GM10266 (cell line): Measurements from ENCODE around the gene TSPAN1.

ENCODE experiments used
- DNase-seq: peaks from one replicate; pipeline ENCODE4 v3.0.0; 2012; ENCODE audit errors: extremely low spot score
- CTCF ChIP-seq: IDR thresholded peaks from 2 replicates; pipeline ENCODE4 v1.5.1; 2012; ENCODE audit warnings: mild to moderate bottlenecking, low read depth; ENCODE audit not compliant: control insufficient read depth, insufficient read depth; ENCODE audit errors: missing control alignments

Gene TSPAN1, protein sequence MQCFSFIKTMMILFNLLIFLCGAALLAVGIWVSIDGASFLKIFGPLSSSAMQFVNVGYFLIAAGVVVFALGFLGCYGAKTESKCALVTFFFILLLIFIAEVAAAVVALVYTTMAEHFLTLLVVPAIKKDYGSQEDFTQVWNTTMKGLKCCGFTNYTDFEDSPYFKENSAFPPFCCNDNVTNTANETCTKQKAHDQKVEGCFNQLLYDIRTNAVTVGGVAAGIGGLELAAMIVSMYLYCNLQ

DNA sequence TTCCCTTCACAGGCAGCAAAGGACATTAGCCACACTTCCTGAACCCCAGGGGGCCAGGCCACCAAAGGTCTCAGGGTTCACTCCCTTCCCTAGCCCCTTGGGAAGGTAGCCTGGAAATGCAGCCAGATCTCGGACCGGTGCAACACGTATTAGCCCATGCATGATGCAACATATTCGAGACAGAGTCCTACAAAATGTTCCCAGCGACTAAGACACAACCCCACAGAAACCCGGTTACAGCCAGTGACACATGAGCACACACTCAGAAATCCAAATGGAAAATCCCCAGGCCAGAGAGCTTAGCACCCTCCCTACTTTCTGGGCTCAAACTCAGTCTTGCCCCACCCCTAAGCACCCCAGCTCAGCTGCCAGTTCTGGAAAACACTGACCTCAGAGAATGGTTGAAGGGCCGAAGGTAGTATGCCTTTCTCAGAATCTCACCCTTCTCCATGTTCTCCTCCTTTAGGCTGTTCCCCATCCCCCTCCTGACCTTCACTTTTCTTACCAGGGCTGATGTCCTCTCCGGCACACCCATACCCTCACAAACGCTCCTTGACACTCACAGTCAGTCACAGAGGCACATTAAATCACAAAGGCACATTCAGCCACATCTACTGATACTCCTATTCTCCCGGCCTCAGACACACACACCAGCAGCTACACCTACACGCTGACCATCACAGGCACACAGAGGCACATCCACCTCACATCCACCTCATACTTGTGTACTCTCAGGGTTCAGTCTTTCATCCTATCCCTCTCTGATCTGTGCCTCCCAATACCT is at the start of gene TSPAN1:
TSS of gene TSPAN1 (plus strand) at position 640 of the 784 bp plus-strand sequence. CDS start 6,021 bp downstream, outside the sequence.
- no peak for TF ChIP-seq CTCF
- no peak for DNase-seq

DNA sequence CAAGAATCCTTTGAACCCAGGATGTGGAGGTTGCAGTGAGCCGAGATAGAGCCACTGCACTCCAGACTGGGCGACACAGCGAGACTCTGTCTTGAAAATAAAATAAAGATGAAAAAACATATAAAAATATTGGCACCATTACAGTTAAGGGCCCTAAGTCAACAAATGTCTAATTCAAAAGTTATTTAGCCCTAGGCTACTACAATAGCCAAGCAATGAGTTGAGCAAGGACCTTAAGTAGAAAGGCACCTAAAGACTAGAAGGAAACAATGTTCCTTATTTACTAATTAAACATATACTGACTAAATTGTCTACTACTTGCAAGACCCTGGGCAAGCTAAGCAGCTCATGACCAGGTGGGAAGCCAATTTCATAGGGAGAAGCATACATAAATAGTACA is 46.5 kb upstream of the TSPAN1 start:
- TF ChIP-seq CTCF = no peak
- no peak for DNase-seq

DNA sequence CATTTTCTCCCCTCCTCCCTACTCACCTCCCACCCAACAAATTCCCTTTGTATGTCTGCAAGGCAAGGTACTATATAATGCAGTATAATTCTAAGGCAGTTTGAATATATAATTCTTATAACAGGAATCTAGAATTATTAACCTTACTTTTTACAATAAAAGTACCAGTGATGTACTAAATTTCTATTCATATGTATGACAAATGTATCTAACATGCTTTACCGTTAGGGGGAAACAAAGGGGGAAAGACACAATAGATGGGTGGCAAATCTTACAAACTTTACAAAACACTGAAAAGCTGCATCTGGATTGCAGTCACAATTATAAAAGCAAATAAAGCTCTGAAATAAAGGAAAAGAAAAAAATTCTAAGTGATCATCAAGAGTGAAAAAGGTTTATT is 44.8 kb upstream of the TSPAN1 start:
- no peak for TF ChIP-seq CTCF
- DNase-seq = no peak

DNA sequence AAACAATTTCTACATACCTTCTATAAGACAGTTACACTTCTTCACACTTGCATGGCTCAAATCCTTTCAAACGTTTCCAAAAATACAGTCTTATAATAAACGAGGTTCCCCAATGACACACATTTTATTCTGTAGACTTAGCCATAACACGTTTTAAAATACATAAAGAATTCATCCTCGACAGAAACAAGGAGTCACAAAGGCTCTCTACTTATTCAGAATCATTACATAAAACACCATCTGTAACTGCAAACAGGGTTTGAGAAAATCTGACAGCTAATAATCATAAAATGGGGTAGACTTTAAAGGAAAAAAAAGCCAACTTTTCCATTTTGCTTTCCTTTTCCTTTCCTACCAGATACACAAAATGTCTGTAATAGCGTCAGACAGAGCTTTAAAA is 44.3 kb upstream of the TSPAN1 start:
- TF ChIP-seq CTCF = no peak
- DNase-seq = no peak

- no peak for TF ChIP-seq CTCF
- DNase-seq = no peak
These were observed 43.8 kb upstream of the TSPAN1 start for GRCh38 chr1:46131093-46131492.

DNA sequence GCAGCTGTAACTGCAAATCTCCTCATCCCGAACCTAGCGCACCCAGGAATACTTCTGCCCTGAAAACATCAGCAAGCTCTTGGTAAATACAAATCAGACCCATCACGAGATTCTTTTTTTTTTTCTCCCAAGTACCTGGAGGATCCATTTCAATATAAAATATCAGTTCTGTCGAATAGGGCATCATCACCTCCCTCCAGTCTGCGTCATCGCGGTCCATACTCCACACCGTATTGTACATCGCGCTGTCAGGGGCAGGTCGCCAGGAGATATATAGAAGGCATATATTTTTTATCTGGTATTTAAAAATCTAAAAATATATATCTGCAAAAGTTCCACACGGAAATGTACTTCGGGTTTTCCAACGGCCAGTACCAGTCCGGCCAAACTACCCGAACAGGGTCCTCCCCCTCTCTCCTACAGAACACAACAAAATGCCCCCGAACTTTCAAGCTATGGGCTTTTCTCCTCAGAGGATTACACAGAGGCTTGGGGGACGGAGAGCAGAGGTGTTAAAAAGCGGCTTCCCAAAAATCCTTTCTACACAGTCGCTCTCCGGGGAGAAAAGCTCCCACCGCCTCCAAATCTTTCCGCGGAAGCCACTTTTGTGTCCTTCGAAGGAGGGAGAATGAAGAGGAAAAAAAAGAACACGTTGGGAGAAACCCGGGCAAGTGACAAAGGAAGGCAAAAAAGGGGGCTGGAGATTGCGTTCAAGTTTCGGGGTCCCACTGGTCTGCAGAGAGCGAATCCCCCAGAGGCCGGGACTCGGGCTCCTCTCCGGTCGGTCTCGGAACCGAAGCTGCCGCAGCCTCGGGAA is 43.0 kb upstream of the TSPAN1 start:
- TF ChIP-seq CTCF = no peak
- no peak for DNase-seq
